CD8-positive, alpha-beta memory T cell (primary cell): ENCODE measurements around the gene PYCARD. TPM values are rescaled to one million over a fixed set of nuclear protein-coding genes. Genes with fewer than 3 reads are reported as not detected.

Experiments used
- CTCF ChIA-PET: fragments of 350-600 bp; sonication (Branson Sonifier 250); formaldehyde crosslinking; loops from one replicate; lab custom pipeline; 2021; ENCODE audit warnings: antibody characterized with exemption; lab: Charles Lee
- POLR2A ChIA-PET: fragments of 350-600 bp; sonication (Branson Sonifier 250); formaldehyde crosslinking; loops from one replicate; lab custom pipeline; 2021; ENCODE audit warnings: antibody characterized with exemption; lab: Charles Lee
- DNase-seq, 5 donors: peaks; one replicate each; pipeline versions ENCODE4 v3.0.0 to v3.0.0-alpha.2; 2020 to 2022; ENCODE audit warnings: mixed read lengths in 1 of 5
- H3K27ac ChIP-seq: one replicate; pipeline ENCODE4 v1.7.0; 2013; ENCODE audit warnings: low read depth, mild to moderate bottlenecking, low read length, moderate library complexity
- H3K27me3 ChIP-seq: 2 replicates; pipeline ENCODE4 v1.7.0; 2013; ENCODE audit warnings: low read length, mild to moderate bottlenecking; ENCODE audit not compliant: insufficient read depth, poor library complexity, severe bottlenecking
- H3K36me3 ChIP-seq: 2 replicates; pipeline ENCODE4 v1.7.0; 2013; ENCODE audit warnings: mild to moderate bottlenecking, low read length, moderate library complexity; ENCODE audit not compliant: insufficient read depth
- H3K4me1 ChIP-seq: 2 replicates; pipeline ENCODE4 v1.7.0; 2013; ENCODE audit warnings: mild to moderate bottlenecking, low read length, moderate library complexity; ENCODE audit not compliant: insufficient read depth
- H3K4me3 ChIP-seq: 2 replicates; pipeline ENCODE4 v1.7.0; 2013; ENCODE audit warnings: mild to moderate bottlenecking, low read length
- H3K9me3 ChIP-seq: 2 replicates; pipeline ENCODE4 v1.7.0; 2013; ENCODE audit warnings: mild to moderate bottlenecking, low read length
- H3K27ac Mint-ChIP-seq, 8 donors: one replicate each; pipeline ENCODE4 v1.8.0; 2020 to 2021; ENCODE audit warnings: mixed read lengths in 8 of 8, mild to moderate bottlenecking in 6 of 8, inconsistent platforms in 3 of 8, moderate library complexity in 3 of 8
- H3K27me3 Mint-ChIP-seq, 2 donors: one replicate each; pipeline ENCODE4 v1.8.0; 2020 to 2021; ENCODE audit warnings: mixed read lengths in 2 of 2, mild to moderate bottlenecking in 1 of 2, moderate library complexity in 1 of 2
- H3K36me3 Mint-ChIP-seq, 3 donors: one replicate each; pipeline ENCODE4 v1.8.0; 2020 to 2021; ENCODE audit warnings: mixed read lengths in 3 of 3, inconsistent platforms in 1 of 3, mild to moderate bottlenecking in 1 of 3
- H3K4me1 Mint-ChIP-seq, 3 donors: one replicate each; pipeline ENCODE4 v1.8.0; 2020 to 2021; ENCODE audit warnings: mixed read lengths in 3 of 3, inconsistent platforms in 1 of 3, mild to moderate bottlenecking in 1 of 3
- H3K4me3 Mint-ChIP-seq, 7 donors: one replicate each; pipeline ENCODE4 v1.8.0; 2020 to 2021; ENCODE audit warnings: mixed read lengths in 7 of 7, mild to moderate bottlenecking in 6 of 7, moderate library complexity in 4 of 7, inconsistent platforms in 2 of 7
- H3K9me3 Mint-ChIP-seq, 5 donors: one replicate each; pipeline ENCODE4 v1.8.0; 2020 to 2022; ENCODE audit warnings: mixed read lengths in 5 of 5, mild to moderate bottlenecking in 3 of 5, moderate library complexity in 2 of 5, inconsistent platforms in 1 of 5
- polyA plus RNA-seq: library from polyadenylated mRNA; unstranded; fragments of 300-500 nt; fragmentation: Illumina TruSeq; gene quantifications from one replicate; pipeline ENCODE4 v1.2.3, GENCODE V29; 2021
- total RNA-seq, 2 experiments: library from RNA; stranded (reverse); gene quantifications; one replicate each; pipeline ENCODE4 v1.2.3, GENCODE V29; 2021

The PYCARD gene
- total and polyA plus RNA-seq, 3 experiments from 2014 or later: 4.5 to 77.8 (median 5.9) TPM

DNA sequence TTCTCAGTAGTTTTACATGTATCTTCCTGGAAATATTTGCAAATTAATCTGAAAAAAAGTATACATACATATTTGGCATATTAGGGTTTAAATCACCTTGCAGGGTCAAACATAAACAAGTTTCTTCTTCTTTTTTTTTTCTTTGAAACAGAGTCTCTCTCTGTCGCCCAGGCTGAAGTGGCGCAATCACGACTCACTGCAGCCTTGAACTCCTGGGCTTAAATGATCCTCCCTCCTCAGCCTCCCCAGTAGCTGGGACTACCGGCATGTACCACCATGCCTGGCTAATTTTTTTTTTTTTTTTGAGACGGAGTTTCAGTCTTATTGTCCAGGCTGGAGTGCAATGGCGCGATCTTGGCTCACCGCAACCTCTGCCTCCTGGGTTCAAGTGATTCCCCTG, 35.2 kb downstream of the PYCARD start:
- no peaks in the 10 kb centered on the region for H3K4me1 ChIP-seq
- ChIA-PET POLR2A (no interaction called here), CTCF (interaction anchor here (1.1 kb wide), 1 partner anchor 183 kb away, joined by 3 read pairs; no protein-coding TSS in a partner anchor)
- Mint-ChIP-seq H3K36me3 (no peaks in the 10 kb centered on the region), H3K4me3 (no peak overlapping the region), H3K27ac (no peak overlapping the region), H3K4me1 (peaks cover 0 to 2% (median 0%) of the 10 kb centered on the region in 3 donors), H3K9me3 (no peaks in the 10 kb centered on the region), H3K27me3 (no peaks in the 10 kb centered on the region)
- no peak overlapping the region for H3K27ac ChIP-seq
- H3K4me3 ChIP-seq: no peak overlapping the region
- no peaks in the 10 kb centered on the region for H3K36me3 ChIP-seq
- DNase-seq: no peak
- H3K27me3 ChIP-seq: no peaks in the 10 kb centered on the region
- H3K9me3 ChIP-seq: no peaks in the 10 kb centered on the region

- H3K4me1 ChIP-seq: peaks cover 6% of the 10 kb centered on the region
- no peaks in the 10 kb centered on the region for H3K9me3 ChIP-seq
- H3K27me3 ChIP-seq: no peaks in the 10 kb centered on the region
- DNase-seq: no peak
- POLR2A ChIA-PET: interaction anchor here (0.5 to 0.7 kb wide), 2 partner anchors 9 to 120 kb away, joined by 3 to 4 read pairs; no protein-coding TSS in a partner anchor
- H3K4me3 Mint-ChIP-seq: peak overlapping the region in 2 of 7 donors; percentile 32 to 55
- H3K27ac ChIP-seq: no peak overlapping the region
- H3K4me3 ChIP-seq: no peak overlapping the region
- H3K9me3 Mint-ChIP-seq: no peaks in the 10 kb centered on the region
- no peaks in the 10 kb centered on the region for H3K36me3 Mint-ChIP-seq
- no peak overlapping the region for H3K27ac Mint-ChIP-seq
- CTCF ChIA-PET: interaction anchor here (1.6 to 6.6 kb wide), 3 partner anchors 9 to 21 kb away, joined by 3 to 30 read pairs (median 22); partner anchors contain the start of gene FUS
- H3K36me3 ChIP-seq: no peaks in the 10 kb centered on the region
- H3K4me1 Mint-ChIP-seq: peaks cover 4 to 8% (median 6%) of the 10 kb centered on the region in 3 donors
- H3K27me3 Mint-ChIP-seq: peaks cover 0 to 2% of the 10 kb centered on the region in 2 donors
These were observed 45.4 kb downstream of the PYCARD start for GRCh38 chr16:31157136-31157535.

Other genes starting within 250 kb of the PYCARD start
- 10 to 100 TPM; 24.7 to 28.8 TPM for gene SETD1A, start 245.0 kb downstream of the PYCARD start, total RNA-seq
- 2.6 TPM for gene SETD1A, start 245.0 kb downstream of the PYCARD start, polyA plus RNA-seq
- 1 to 10 TPM; 1.6 to 2.1 TPM for gene HSD3B7, start 217.6 kb downstream of the PYCARD start, total RNA-seq
- not detected for gene HSD3B7, start 217.6 kb downstream of the PYCARD start, polyA plus RNA-seq
- gene STX1B, start 192.1 kb downstream of the PYCARD start, total RNA-seq: under 1 TPM; 0.40 to 0.79 TPM
- 0.03 TPM for gene STX1B, start 192.1 kb downstream of the PYCARD start, polyA plus RNA-seq
- gene STX4, start 169.2 kb downstream of the PYCARD start, total RNA-seq: 10 to 100 TPM; 53.0 to 55.0 TPM
- 34.5 TPM for gene STX4, start 169.2 kb downstream of the PYCARD start, polyA plus RNA-seq
- 10 to 100 TPM; 15.9 to 20.5 TPM for gene ZNF668, start 128.5 kb downstream of the PYCARD start, total RNA-seq
- 8.7 TPM for gene ZNF668, start 128.5 kb downstream of the PYCARD start, polyA plus RNA-seq
- gene ZNF646, start 128.3 kb downstream of the PYCARD start, total RNA-seq: 10 to 100 TPM; 23.4 to 25.9 TPM
- 9.3 TPM for gene ZNF646, start 128.3 kb downstream of the PYCARD start, polyA plus RNA-seq
- gene PRSS53, start 113.8 kb downstream of the PYCARD start, total RNA-seq: 1 to 10 TPM; 3.3 to 4.6 TPM
- 0.59 TPM for gene PRSS53, start 113.8 kb downstream of the PYCARD start, polyA plus RNA-seq
- gene VKORC1, start 108.0 kb downstream of the PYCARD start, total RNA-seq: 10 to 100 TPM; 66.0 to 74.3 TPM
- 124 TPM for gene VKORC1, start 108.0 kb downstream of the PYCARD start, polyA plus RNA-seq
- 10 to 100 TPM; 40.0 to 42.5 TPM for gene BCKDK, start 94.4 kb downstream of the PYCARD start, total RNA-seq
- 29.4 TPM for gene BCKDK, start 94.4 kb downstream of the PYCARD start, polyA plus RNA-seq
- 10 to 100 TPM; 56.1 to 58.6 TPM for gene KAT8, start 85.1 kb downstream of the PYCARD start, total RNA-seq
- gene KAT8, start 85.1 kb downstream of the PYCARD start, polyA plus RNA-seq: 67.3 TPM
- gene PRSS8, start 67.0 kb downstream of the PYCARD start, total RNA-seq: not detected
- not detected for gene PRSS8, start 67.0 kb downstream of the PYCARD start, polyA plus RNA-seq
- under 1 TPM; 0.44 to 0.61 TPM for gene PRSS36, start 52.7 kb downstream of the PYCARD start, total RNA-seq
- 3.1 TPM for gene PRSS36, start 52.7 kb downstream of the PYCARD start, polyA plus RNA-seq
- gene FUS, start 22.6 kb downstream of the PYCARD start, total RNA-seq: 100 to 1,000 TPM; 621 to 671 TPM
- 163 TPM for gene FUS, start 22.6 kb downstream of the PYCARD start, polyA plus RNA-seq
- not detected for gene TRIM72, start 11.4 kb upstream of the PYCARD start, total RNA-seq
- gene TRIM72, start 11.4 kb upstream of the PYCARD start, polyA plus RNA-seq: not detected
- gene PYDC1, start 14.4 kb upstream of the PYCARD start, total RNA-seq: not detected
- gene PYDC1, start 14.4 kb upstream of the PYCARD start, polyA plus RNA-seq: not detected
- gene ITGAM, start 57.2 kb upstream of the PYCARD start, total RNA-seq: 1 to 10 TPM; 1.7 to 1.8 TPM
- gene ITGAM, start 57.2 kb upstream of the PYCARD start, polyA plus RNA-seq: 23.3 TPM
- 1 to 10 TPM; 2.1 to 2.7 TPM for gene ITGAX, start 152.4 kb upstream of the PYCARD start, total RNA-seq
- gene ITGAX, start 152.4 kb upstream of the PYCARD start, polyA plus RNA-seq: 0.46 TPM
- gene ITGAD, start 190.6 kb upstream of the PYCARD start, total RNA-seq: not detected
- 0.12 TPM for gene ITGAD, start 190.6 kb upstream of the PYCARD start, polyA plus RNA-seq
- not detected for gene COX6A2, start 225.6 kb upstream of the PYCARD start, total RNA-seq
- not detected for gene COX6A2, start 225.6 kb upstream of the PYCARD start, polyA plus RNA-seq
- under 1 TPM; 0.11 to 0.18 TPM for gene ZNF843, start 240.0 kb upstream of the PYCARD start, total RNA-seq
- gene ZNF843, start 240.0 kb upstream of the PYCARD start, polyA plus RNA-seq: 0.23 TPM